ENCODE results near the gene HERC5.
"Not testable (repeated sequence)": the region's sequence is repeated elsewhere in the genome, so short reads cannot be mapped to it uniquely, and the experiment has no call there.

HERC5 gene

DNA sequence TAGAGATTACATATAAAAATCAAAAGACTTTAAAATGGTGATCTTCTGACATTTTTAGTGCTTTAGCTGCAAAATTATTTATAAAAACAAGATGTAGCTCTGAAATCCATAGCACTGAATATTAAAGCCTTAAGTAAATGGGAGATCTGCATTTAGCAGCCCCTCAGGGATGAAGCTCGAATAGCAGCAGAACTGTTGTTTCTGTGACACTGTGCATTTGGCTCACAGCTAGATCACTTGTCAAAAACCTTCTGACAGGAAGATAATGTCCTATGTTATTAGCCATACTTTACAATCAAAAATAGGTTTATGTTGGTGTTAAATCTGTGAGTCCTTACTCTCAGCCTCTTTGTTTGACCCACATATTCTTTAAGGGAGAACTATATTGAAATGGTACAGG is 80.8 kb downstream of the HERC5 start:
- no peak overlapping the region for H3K4me3 ChIP-seq (ENCODE audit: low read depth, low read length)
- TF ChIP-seq, protein P1, sequence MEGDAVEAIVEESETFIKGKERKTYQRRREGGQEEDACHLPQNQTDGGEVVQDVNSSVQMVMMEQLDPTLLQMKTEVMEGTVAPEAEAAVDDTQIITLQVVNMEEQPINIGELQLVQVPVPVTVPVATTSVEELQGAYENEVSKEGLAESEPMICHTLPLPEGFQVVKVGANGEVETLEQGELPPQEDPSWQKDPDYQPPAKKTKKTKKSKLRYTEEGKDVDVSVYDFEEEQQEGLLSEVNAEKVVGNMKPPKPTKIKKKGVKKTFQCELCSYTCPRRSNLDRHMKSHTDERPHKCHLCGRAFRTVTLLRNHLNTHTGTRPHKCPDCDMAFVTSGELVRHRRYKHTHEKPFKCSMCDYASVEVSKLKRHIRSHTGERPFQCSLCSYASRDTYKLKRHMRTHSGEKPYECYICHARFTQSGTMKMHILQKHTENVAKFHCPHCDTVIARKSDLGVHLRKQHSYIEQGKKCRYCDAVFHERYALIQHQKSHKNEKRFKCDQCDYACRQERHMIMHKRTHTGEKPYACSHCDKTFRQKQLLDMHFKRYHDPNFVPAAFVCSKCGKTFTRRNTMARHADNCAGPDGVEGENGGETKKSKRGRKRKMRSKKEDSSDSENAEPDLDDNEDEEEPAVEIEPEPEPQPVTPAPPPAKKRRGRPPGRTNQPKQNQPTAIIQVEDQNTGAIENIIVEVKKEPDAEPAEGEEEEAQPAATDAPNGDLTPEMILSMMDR (IDR thresholded peaks at IDR 0.05; ENCODE audit: insufficient read depth, low read depth, low read length, missing control alignments) = no peak
- no peak for DNase-seq (ENCODE audit: low read depth)

DNA sequence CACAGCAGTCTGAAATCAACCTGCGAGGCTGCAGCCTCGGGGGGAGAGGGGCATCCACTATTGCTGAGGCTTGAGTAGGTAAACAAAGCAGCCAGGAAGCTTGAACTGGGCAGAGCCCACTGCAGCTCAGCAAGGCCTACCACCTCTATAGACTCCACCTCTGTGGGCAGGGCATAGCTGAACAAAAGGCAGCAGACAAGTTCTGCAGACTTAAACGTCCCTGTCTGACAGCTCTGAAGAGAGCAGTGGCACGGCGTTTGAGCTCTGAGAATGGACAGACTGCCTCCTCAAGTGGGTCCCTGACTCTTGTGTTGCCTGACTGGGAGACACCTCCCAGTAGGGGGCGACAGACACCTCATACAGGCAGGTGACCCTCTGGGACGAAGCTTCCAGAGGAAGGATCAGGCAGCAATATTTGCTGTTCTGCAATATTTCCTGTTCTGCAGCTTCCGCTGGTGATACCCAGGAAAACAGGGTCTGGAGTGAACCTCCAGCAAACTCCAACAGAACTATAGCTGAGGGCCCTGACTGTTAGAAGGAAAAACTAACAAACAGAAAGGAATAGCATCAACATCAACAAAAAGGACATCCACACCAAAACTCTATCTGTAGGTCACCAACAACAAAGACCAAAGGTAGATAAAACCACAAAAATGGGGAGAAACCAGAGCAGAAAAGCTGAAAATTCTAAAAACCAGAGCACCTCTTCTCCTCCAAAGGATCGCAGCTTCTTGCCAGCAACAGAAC is 82.6 kb downstream of the HERC5 start:
- DNase-seq (ENCODE audit: low read depth) = peak; percentile 67
- TF ChIP-seq, protein P1 (IDR thresholded peaks at IDR 0.05; ENCODE audit: insufficient read depth, low read depth, low read length, missing control alignments) = peak; percentile 63
- H3K4me3 ChIP-seq (ENCODE audit: low read depth, low read length) = not testable (repeated sequence)

DNA sequence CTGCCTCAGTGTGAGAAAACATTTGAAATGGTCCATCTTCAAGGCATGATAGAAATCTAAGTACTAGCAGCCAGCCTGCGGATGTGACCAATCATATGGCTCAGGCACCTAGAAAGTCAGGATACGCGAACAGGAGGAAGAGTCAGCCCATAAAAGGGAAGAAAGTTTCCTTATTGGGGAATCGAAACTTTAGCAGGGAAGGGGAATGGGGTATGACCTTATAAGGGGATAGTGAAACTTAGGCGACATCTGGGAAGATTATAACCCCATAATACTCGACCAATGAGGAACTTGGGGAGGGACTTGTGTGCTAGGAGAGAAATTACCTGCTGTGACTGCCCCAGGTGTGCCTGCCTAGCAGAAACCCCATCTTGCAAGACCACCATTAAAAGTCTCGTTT is 92.9 kb downstream of the HERC5 start:
- no peak overlapping the region for H3K4me3 ChIP-seq (ENCODE audit: low read depth, low read length)
- TF ChIP-seq, protein P1 (IDR thresholded peaks at IDR 0.05; ENCODE audit: insufficient read depth, low read depth, low read length, missing control alignments) = no peak
- DNase-seq (ENCODE audit: low read depth) = no peak
